Fibroblast of skin of right quadriceps (primary cell): Measurements from ENCODE around the gene PCDHGC3.

Source experiments
- DNase-seq: peaks from one replicate; pipeline ENCODE4 v3.0.0-alpha.2; 2013

PCDHGC3 gene

GRCh38 chr5:141524604-141525597 is 49.1 kb downstream of the PCDHGC3 start:
- peak; percentile 98 for DNase-seq

GRCh38 chr5:141525653-141526052 is 49.9 kb downstream of the PCDHGC3 start:
- DNase-seq, result no peak

GRCh38 chr5:141527426-141527825 is 51.7 kb downstream of the PCDHGC3 start:
- no peak for DNase-seq
